ENCODE results near the gene NPHP4. TPM values are rescaled to one million over a fixed set of nuclear protein-coding genes. Genes with fewer than 3 reads are reported as not detected.

NPHP4 gene
- total RNA-seq, 1 donor: 8.0 TPM

- H3K4me1 ChIP-seq (ENCODE audit: insufficient read depth, low read length): no peaks in the 10 kb centered on the region
- H3K36me3 ChIP-seq (ENCODE audit: insufficient read depth, low read length): no peaks in the 10 kb centered on the region
- H3K4me2 ChIP-seq (ENCODE audit: insufficient read depth, low read length): no peak overlapping the region
- no peaks in the 10 kb centered on the region for H4K20me1 ChIP-seq (ENCODE audit: insufficient read depth, low read length)
- no peaks in the 10 kb centered on the region for H3K9me3 ChIP-seq (ENCODE audit: low read depth, low read length)
- H2AFZ ChIP-seq (ENCODE audit: low read length): no peak overlapping the region
- H3K79me2 ChIP-seq (ENCODE audit: insufficient read depth, low read length): no peaks in the 10 kb centered on the region
- TF ChIP-seq, protein P1, sequence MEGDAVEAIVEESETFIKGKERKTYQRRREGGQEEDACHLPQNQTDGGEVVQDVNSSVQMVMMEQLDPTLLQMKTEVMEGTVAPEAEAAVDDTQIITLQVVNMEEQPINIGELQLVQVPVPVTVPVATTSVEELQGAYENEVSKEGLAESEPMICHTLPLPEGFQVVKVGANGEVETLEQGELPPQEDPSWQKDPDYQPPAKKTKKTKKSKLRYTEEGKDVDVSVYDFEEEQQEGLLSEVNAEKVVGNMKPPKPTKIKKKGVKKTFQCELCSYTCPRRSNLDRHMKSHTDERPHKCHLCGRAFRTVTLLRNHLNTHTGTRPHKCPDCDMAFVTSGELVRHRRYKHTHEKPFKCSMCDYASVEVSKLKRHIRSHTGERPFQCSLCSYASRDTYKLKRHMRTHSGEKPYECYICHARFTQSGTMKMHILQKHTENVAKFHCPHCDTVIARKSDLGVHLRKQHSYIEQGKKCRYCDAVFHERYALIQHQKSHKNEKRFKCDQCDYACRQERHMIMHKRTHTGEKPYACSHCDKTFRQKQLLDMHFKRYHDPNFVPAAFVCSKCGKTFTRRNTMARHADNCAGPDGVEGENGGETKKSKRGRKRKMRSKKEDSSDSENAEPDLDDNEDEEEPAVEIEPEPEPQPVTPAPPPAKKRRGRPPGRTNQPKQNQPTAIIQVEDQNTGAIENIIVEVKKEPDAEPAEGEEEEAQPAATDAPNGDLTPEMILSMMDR (IDR thresholded peaks at IDR 0.05; ENCODE audit: extremely low read depth, low read depth, low read length): no peak
- DNase-seq (ENCODE audit: insufficient read length, low spot score, missing footprints): peak; percentile 53
- H3K27ac ChIP-seq (ENCODE audit: low read depth, low read length): no peak overlapping the region
- no peaks in the 10 kb centered on the region for H3K27me3 ChIP-seq (ENCODE audit: insufficient read depth, low read length)
- no peak overlapping the region for H3K4me3 ChIP-seq (ENCODE audit: insufficient read depth, low read length)
Measured at GRCh38 chr1:5829414-5829813, 162.8 kb downstream of the NPHP4 start.

GRCh38 chr1:5828308-5828935 is 163.8 kb downstream of the NPHP4 start:
- H3K79me2 ChIP-seq (ENCODE audit: insufficient read depth, low read length): no peaks in the 10 kb centered on the region
- no peak overlapping the region for H3K27ac ChIP-seq (ENCODE audit: low read depth, low read length)
- no peak overlapping the region for H2AFZ ChIP-seq (ENCODE audit: low read length)
- peak; percentile 37 for DNase-seq (ENCODE audit: insufficient read length, low spot score, missing footprints)
- no peaks in the 10 kb centered on the region for H3K27me3 ChIP-seq (ENCODE audit: insufficient read depth, low read length)
- no peak overlapping the region for H3K4me3 ChIP-seq (ENCODE audit: insufficient read depth, low read length)
- no peaks in the 10 kb centered on the region for H4K20me1 ChIP-seq (ENCODE audit: insufficient read depth, low read length)
- no peaks in the 10 kb centered on the region for H3K36me3 ChIP-seq (ENCODE audit: insufficient read depth, low read length)
- H3K4me1 ChIP-seq (ENCODE audit: insufficient read depth, low read length): no peaks in the 10 kb centered on the region
- TF ChIP-seq, protein P1 (IDR thresholded peaks at IDR 0.05; ENCODE audit: extremely low read depth, low read depth, low read length): no peak
- no peak overlapping the region for H3K4me2 ChIP-seq (ENCODE audit: insufficient read depth, low read length)
- no peaks in the 10 kb centered on the region for H3K9me3 ChIP-seq (ENCODE audit: low read depth, low read length)

- H4K20me1 ChIP-seq (ENCODE audit: insufficient read depth, low read length): no peaks in the 10 kb centered on the region
- H3K27ac ChIP-seq (ENCODE audit: low read depth, low read length): no peak overlapping the region
- H3K9me3 ChIP-seq (ENCODE audit: low read depth, low read length): no peaks in the 10 kb centered on the region
- no peaks in the 10 kb centered on the region for H3K27me3 ChIP-seq (ENCODE audit: insufficient read depth, low read length)
- H3K4me3 ChIP-seq (ENCODE audit: insufficient read depth, low read length): no peak overlapping the region
- no peak overlapping the region for H3K4me2 ChIP-seq (ENCODE audit: insufficient read depth, low read length)
- no peaks in the 10 kb centered on the region for H3K4me1 ChIP-seq (ENCODE audit: insufficient read depth, low read length)
- no peaks in the 10 kb centered on the region for H3K36me3 ChIP-seq (ENCODE audit: insufficient read depth, low read length)
- TF ChIP-seq, protein P1 (IDR thresholded peaks at IDR 0.05; ENCODE audit: extremely low read depth, low read depth, low read length): no peak
- DNase-seq (ENCODE audit: insufficient read length, low spot score, missing footprints): peak; percentile 27
- no peaks in the 10 kb centered on the region for H3K79me2 ChIP-seq (ENCODE audit: insufficient read depth, low read length)
- H2AFZ ChIP-seq (ENCODE audit: low read length): no peak overlapping the region
Measured at GRCh38 chr1:5827516-5827915, 164.7 kb downstream of the NPHP4 start.

GRCh38 chr1:5826601-5827000 is 165.6 kb downstream of the NPHP4 start:
- no peak overlapping the region for H3K4me3 ChIP-seq (ENCODE audit: insufficient read depth, low read length)
- no peak overlapping the region for H2AFZ ChIP-seq (ENCODE audit: low read length)
- no peaks in the 10 kb centered on the region for H3K36me3 ChIP-seq (ENCODE audit: insufficient read depth, low read length)
- no peaks in the 10 kb centered on the region for H3K27me3 ChIP-seq (ENCODE audit: insufficient read depth, low read length)
- TF ChIP-seq, protein P1 (IDR thresholded peaks at IDR 0.05; ENCODE audit: extremely low read depth, low read depth, low read length): no peak
- peak; percentile 27 for DNase-seq (ENCODE audit: insufficient read length, low spot score, missing footprints)
- no peaks in the 10 kb centered on the region for H3K79me2 ChIP-seq (ENCODE audit: insufficient read depth, low read length)
- no peak overlapping the region for H3K4me2 ChIP-seq (ENCODE audit: insufficient read depth, low read length)
- H3K4me1 ChIP-seq (ENCODE audit: insufficient read depth, low read length): no peaks in the 10 kb centered on the region
- no peaks in the 10 kb centered on the region for H4K20me1 ChIP-seq (ENCODE audit: insufficient read depth, low read length)
- no peak overlapping the region for H3K27ac ChIP-seq (ENCODE audit: low read depth, low read length)
- no peaks in the 10 kb centered on the region for H3K9me3 ChIP-seq (ENCODE audit: low read depth, low read length)
